HG03159 (cell line): Measurements from ENCODE around the gene BEGAIN.

Experiments
- ATAC-seq: cut with Tn5 transposase; IDR thresholded peaks from one replicate; pipeline ENCODE4 v1.9.1; 2021; ENCODE audit warnings: mild to moderate bottlenecking, moderate library complexity; ENCODE audit not compliant: unreplicated experiment

BEGAIN gene

DNA sequence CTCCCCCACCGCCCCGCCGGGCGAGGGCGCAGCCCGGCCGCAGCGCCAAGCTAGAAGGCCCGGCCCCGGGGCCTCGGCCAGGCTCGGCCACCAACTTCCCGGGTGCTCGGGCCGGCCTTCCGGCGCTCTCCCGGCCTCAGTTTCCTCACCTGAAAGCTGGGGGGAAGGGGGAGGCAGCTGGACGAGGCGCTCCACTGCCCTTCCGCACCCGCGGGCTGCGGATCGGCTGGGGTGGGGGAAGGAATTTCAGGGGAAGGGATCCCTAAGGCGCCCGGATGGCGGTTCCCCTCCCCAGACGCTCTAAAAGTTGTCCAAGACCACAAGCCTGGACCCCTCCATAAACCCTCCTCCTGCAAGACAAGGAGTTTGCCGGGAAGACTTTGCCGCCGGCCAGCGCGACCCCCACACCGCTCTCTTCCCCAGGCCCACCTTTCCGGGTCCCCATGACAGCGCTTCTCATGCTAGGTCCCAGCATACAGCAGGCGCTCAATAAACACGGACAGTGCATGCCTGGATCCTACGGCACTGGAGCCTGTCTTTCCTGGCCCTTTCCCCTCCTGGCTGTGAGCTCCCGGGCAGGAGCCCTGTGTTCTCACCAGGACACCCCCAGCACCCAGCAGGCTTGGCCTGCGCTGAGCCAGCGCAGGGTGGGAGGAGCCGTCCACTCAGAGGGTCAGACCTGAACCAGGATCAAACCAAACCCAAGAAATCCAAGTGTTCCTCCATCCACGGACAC is 18.1 kb downstream of the BEGAIN start:
- no peak for ATAC-seq

DNA sequence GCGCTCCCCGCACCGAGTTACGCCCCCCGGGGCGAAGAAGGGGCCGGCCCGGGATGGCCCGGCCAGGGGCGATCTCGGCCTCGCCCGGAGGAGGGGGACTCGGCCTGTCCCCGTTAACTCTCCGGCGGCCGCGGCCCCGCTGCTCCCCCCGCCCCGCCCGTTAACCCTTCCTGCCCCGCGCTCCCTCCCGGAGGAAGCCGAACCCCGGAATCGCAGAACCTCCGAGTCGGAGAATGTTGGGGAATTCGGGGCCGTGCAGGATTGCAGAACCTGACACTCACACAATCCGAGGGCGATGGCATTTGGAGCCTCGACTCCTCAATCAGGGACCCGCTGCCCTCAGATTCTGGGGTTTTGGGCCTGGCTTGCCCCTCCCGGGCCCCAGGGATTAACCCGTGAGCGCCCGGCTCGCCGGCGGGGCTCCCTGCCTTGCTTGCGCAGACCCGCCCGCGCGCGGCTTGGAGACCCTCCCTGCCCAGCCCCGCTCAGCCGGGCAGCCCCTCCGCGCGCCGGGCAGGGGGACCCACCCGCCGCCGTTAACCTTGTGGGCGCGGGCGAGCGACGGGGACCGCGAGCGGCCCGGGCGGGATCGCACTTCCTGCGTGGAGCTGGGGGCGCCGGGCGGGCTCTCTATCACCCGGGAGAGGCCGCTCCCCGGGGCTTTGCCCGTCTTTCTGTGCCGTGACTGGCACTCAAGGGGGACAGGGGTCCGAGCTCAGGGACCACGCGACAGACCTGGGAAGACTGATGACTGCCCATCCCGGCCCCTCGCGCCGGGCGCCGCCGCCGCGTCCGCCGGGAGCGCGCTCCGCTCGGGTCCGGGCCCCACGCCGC is 18.8 kb downstream of the BEGAIN start:
- no peak for ATAC-seq

DNA sequence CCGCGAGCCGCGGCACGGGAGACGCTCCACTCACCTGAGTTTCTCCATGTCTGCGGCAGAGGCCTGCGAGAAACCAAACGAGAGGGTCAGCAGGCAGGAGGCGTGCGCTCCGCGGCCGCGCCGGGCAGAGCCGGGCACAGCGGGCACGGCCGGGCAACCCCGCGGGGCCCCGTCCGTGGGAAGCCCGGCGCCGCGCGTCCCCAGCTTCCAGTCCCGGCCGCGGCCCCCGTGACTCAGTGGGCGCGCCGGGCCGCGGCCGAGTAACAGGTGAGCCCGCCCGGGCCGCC is 19.4 kb downstream of the BEGAIN start:
- no peak for ATAC-seq

DNA sequence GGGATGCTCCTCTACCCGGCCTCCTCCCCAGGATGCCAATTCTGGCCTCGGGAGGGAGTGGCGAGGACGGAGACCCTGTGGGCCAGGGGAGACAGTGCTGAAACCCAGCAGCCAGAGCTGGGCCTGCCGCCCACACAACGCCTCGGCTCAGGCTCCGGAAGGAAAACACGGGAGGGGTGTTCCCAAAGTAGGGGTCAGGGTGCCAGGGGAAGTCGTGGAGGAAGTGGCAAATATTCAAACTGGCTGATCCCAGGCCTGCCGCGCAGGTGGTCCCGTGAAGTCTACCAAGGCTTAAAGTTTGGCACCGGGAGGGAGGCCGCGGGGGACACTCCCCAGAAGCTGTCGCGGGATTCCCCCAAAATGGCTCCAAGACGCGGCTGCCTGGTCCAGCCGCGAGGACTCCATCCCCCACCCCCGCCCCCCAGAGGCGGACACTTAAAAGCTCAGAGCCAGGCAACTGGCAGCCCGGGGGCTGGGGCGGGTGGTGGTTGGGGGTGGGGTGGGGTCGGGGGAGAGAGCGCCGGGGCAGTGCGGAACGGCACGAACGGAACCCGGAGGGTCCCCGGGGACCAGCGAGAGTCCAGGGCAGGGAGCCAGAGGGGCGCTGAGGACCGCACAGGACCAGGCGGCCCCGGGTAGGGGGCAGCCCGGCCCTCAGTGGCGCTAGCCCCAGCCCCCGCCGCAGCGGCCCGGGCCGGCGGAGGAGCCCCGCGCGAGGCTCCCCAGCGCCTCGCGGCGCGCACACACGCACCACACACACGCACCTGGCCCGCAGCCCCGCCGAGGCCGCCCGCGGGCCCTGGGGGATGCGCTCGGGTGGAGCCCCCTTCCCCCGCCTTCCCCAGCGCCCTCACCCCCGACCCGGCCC is 20.0 kb downstream of the BEGAIN start:
- ATAC-seq = no peak

DNA sequence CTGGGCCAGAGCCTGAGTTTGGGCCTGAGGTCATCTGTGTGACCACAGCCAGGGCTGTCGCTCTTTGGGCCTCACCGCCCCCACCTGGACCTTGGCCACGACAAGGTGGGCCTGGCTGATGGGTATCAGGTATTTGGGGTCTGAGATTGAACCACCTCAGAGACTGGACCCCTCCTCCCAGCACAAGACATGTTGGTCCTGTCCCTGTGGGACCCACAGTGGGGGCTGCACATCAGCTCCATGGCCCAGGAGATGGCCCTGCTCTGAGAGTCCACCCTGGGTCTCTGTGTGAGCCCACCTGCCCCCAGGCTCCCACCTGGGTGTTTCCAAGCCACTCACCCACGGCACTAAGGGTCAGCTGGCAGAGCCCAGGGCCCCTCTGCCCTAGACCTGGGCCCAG is 20.6 kb downstream of the BEGAIN start:
- no peak for ATAC-seq

DNA sequence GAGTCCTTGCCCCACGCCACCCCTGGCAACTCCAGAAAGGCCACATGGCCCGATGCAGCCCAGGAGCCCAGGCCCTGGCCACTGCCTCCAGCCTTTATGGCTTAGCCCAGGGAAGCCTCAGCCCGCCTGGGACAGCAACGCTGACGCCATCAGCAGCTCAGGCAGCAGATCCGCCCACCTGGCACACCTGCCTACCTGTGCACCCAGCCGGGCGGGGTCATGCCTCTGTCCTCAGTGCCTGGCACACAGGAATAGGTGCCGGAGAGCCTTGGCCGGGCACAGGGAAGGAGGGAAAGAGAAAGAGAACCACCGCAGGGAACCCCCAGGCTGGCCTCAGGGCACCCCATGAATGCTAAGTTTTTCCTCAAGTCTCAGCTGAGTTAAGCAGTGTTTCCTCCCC is 21.1 kb downstream of the BEGAIN start:
- ATAC-seq = no peak

DNA sequence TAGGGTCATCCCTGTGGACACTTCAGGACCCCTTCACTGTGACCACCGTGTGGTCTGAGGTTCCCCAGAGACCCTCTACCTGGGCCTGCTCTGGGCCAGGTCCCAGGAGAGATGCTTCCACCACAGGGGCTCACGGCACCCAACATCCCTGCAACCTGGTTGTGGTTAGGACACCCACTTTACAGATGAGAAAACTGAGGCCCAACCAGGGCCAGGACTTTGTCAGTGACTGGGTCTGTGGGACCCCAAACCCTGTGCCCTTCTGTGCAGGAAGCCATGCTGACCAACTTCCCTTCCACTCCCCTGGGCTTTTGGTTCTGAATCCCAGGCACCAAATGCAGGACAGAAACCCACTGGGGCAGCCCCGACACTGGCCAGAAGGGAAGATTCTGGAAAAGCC is 21.6 kb downstream of the BEGAIN start:
- ATAC-seq = no peak

DNA sequence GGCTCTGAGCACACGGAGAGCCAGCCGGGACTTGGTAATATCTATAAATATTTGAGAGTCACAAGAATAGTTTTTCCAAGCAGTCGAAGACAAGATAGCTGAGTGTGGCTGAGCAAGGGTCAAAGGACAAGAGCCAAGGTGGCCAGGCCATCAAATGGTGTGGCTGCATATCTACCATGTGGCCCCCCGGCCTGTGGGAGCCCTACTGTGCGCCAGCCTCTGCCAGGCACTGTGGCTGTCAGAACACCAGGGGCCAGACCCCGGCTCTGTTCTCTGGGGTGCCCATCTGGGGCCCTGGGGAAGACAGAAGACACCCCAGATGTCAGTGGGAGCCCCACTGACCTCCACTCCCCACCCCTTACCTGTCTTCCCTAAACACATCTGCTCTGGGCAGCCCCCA is 22.7 kb downstream of the BEGAIN start:
- no peak for ATAC-seq

DNA sequence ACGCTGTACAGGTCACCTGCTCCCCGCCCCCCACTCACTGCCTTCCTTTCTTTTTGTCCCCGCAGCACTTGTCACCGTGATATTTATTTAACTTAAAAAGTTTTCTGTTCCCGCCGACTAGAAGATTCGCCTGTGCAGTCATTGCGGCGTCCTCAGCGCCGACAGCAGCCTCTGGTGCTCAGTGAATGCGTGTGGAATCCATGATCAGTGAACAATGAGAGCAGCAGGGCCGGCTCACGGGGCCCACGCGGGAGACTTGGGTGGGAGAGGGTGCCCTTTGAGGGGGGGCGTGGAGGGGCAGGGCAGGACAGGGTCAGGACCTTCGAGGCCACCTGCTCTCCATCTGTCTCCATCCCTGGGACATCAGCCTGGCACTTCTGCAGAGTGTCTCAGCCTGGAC is 24.5 kb downstream of the BEGAIN start:
- no peak for ATAC-seq

DNA sequence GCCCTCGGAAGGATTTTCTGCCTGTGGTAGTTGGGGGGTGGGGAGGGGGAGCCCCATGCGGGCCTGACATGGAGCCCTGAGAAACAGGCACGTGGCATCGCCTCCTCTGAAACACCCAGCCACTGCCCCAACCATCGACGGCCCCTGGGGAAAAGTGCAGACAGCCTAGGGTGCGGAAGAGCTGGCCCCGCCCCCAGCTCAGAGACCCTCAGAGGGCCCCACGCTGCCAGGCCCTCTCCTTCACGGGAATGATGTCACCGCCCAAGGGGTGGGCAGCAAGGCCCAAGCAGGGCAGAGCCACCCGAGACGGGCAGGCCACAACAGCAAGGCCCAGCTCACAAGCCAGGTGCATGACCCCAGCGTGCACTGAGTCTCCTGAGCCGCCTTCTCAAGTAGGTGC is 26.2 kb downstream of the BEGAIN start:
- ATAC-seq = no peak

DNA sequence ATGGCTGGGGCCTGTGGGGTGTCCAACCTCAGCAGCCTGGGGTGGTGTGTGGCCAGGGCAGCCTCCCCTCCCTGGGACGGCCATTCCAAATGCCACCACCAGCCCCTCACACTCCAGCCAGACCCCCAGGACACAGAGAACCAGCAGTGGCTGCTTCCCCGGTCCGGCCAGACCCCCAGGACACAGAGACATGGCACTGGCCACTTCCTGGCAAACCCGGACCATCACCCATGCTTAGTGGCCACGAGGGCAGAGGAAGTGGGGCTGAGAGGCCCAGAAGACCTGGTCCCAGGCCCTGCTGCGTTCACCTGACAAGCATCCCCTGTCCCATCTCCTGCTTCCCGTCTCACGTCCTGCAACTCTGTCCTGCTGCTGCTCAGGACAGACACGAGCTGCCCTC is 26.7 kb downstream of the BEGAIN start:
- no peak for ATAC-seq

DNA sequence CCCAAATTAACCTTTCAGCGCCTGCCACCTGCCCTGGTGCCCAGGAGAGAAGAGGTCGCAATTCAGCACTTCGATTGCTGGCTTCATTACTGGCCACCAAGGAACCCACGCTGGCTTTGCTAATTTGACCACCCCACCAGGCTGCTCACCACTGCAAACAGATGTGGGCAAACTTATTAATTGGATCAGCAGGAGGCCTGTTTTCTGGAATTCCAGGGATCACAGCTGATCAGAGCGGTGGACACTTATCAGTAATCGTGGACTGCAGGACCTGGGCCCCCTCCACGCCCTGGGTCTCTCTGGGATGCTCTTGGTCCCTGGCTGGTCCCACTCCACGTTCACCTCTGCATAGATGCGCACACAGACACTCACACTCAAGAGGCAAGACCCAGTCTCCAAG is 27.8 kb downstream of the BEGAIN start:
- no peak for ATAC-seq

DNA sequence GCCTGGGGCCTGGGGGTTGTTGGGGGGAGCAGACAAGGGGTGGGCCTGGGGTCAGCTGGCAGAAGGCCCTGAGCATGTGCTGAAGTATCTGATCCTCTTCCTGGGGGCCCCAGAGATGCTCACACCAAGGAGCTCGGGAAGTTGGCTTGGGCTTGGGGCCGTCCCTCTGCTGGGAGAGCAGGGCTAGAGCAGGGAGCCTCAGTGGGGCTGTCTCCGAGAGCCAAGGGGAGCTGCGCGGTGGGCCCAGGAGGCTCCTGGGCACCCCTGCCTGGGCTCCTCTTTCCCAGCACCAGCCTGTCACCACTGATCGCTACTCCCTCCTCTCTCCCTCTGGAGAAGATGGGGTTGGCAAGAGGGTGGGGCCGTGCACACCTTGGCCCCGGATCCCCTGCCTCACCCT is 28.3 kb downstream of the BEGAIN start:
- ATAC-seq = no peak

DNA sequence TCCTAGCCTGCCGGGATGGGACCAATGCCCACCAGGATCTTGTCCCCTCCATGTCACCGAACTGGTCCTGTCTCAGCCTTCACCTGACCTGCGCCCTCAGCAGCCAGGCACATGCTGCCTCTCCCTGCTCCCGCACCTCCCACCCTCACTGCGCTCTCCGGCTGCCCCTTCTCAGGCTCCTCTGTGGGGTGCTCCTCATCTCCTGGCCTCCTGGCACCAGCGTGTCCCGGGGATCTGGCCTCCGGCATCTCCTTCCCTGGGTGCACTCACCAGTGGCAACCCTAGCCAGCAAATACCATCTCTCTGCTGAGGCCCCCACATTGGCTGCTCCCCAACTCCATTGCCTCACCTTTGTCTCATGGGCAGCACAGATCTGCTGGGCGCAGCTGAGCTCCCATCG is 29.0 kb downstream of the BEGAIN start:
- ATAC-seq = no peak

DNA sequence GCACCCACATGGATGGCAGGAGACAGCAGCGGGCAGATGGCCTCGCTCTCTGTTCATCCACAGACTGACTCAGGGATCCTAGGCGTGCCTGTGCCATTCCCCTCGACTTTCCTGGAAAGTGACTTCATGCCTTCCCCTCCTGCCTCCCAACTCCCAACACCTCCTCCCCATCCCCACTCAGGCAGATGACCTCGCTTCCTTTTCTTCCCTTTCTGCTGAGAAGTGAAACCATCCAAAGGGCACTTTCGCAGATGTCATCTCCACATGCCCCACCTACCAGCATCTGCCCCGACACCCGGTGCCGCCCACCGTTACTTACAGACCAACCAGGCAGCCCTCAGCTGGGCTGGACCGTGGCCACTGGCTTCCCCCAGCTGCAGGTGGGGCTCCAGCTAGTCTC is 29.6 kb downstream of the BEGAIN start:
- ATAC-seq = no peak

DNA sequence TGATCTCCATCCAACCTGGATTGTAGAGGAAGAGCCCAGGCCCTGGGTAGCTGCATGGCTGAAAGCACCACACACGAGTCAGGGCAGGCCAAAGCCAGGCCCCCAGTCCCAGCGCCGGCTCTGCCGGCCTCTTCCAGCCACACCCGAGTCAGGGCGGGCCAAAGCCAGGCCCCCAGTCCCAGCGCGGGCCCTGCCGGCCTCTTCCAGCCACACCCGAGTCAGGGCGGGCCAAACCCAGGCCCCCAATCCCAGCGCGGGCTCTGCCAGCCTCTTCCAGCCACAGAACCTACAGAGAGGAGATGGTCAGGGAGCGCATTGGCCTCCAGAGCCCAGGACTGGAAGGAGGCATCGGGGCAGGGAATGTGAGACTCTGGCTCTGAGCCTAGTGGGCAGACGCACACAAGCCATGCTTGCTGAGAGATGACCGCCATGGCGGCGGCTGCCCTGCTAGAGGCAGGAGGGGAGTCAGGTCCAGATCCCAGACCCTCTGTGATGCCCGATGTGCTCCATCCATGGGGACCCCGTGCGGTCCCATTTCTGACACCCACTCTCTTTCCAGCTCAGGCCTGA is 30.2 kb downstream of the BEGAIN start:
- no peak for ATAC-seq

DNA sequence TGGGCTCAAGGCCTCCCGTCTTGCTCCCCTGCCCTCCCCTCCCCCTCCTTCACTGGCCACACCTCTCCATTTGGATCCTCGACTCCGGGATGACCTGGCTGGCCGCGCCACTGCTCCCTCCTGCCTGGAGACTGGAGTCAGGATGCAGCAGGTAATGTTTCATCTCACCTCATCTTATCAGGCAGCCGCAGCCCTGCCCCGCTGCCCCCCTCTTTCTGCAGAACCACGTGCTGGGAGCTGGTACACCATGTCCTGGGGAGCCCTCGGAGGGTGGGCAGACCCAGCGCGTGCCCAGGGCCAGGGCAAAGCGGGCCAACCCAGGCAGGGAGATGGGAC is 31.1 kb downstream of the BEGAIN start:
- no peak for ATAC-seq

DNA sequence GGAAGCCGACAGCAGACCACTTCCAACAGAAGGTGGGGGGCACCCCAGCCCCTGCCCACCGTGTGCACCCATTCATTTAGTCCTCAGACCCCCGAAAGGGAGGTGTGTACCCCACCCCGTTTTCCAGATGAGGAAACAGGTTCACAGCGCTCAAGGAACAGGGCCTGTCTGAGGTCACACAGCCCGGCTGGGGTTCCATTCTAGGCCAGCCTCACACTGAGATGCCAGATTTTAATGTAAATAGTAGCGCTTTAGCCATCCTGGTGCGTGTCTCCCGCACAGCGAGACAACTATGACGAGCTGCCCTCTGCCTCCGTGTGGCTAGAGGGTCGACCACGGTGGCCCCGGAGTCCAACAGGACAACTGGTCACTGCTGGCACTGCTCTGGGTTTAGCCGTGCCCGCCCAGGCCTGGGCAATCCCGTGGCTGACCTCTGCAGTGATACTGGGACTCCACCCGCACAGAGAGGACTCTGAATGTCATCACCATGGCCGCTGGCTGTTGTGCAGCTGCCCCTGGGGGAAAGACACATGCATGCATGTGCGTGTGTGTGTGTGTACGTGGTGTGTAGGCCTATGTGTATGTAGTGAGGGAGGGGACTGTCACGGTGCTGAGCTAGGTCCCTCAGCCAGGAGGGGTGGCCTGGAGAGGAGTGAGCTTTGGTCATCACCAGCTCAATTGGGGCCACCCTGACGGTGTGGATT is 31.6 kb downstream of the BEGAIN start:
- ATAC-seq = no peak

DNA sequence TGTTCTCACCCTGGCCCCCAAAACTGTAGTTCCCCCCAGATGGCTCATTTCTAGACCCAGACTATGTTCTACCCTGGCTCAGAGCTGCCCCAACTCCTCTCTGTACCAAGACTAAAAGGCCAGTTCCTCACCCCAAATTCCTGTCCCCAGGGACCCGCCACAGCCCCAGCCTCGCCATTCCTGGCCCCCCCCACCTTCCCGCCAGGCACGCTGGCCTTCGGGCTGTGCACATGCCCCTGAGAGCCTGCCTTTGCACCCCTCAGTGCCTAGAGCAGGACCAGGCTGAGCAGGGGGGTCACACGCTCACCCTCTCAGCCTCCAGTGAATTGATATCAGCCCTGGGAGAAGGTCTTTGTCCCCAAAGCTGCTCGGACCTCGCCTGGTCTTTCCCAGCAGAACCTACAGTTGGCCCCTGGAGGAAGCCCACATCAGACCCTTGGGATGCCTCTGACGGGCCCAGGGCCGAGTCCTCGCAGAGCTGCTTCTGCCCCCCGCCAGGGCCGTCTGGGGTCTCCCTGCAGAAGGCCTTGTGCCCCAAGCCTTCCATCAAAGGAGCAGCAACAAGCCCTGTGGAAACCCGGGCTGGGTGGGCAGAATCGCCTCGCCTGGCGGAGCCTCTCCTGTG is 32.4 kb downstream of the BEGAIN start:
- ATAC-seq = no peak

DNA sequence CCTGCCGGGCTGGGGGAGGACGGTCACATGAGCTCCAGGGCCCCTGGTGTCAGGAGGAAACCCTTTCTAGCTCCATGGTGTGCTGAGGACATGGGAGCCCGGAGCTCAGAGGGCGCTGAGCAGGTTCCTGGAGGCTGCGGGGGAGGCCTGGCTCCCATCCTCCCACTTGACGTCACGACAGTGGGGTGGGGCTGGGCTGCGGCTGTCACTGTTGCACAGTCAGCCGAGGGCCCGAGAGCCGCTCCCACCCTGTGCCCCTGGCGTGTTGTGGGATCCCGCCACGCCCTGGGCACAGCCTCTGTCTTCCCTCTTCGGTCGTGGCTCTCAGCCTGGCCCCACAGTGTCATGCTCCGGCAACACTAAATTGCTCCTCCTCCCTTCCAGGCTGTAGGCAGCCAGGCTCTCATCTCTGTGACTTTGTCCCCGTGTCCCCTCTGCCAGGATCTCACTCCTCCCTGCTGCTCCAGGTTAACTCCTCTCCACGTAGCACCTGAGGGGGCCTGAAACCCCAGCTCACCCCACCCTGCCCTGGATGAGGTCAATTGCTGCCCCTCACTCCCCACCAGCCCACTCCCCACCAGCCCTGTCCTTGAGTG is 33.0 kb downstream of the BEGAIN start:
- ATAC-seq = no peak
